AG04449 (cell line): ENCODE data around the gene DSEL.

ENCODE experiments used
- CTCF ChIA-PET: fragments of 350-600 bp; formaldehyde crosslinking; extraction: SDS; loops from one replicate; lab custom pipeline; 2021; ENCODE audit warnings: antibody characterized with exemption; lab: Yijun Ruan, JAX
- POLR2A ChIA-PET: fragments of 400-600, 350-600 bp; formaldehyde crosslinking; extraction: SDS; loops from one replicate; lab custom pipeline; 2020; ENCODE audit warnings: antibody characterized with exemption, inconsistent platforms; lab: Yijun Ruan, JAX
- DNase-seq: peaks from one replicate; pipeline ENCODE4 v3.0.0-alpha.2; 2010; ENCODE audit warnings: low read depth, low spot score
- H3K4me3 ChIP-seq: 2 replicates; pipeline ENCODE4 v1.5.1; 2011; ENCODE audit warnings: low read depth, mild to moderate bottlenecking, control low read depth, low read length
- TF ChIP-seq, protein P1 (sequence below): IDR thresholded peaks from one replicate; pipeline ENCODE4 v1.5.1; 2011; ENCODE audit warnings: mild to moderate bottlenecking, moderate library complexity, low read length, control low read depth, inconsistent platforms; ENCODE audit not compliant: insufficient read depth; ENCODE audit errors: missing control alignments

The DSEL gene

DNA sequence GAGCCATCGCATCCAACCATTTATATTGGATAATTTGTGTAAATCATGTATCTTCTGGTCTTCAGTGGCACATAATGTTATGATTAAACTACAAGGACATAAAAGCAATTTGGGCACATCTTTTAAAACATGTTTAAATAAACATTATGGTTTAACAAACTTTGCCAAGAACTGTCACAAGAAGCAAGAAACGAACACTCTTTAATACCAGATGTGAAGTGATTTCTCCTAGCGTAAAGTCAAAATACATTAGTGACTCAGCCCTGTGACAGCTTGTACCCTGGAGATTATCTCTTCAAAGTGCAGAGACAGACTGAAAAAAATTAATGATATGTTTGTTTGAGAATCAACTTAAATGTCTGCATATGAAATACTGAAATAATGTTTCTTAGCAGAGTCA is 39.9 kb downstream of the DSEL start:
- DNase-seq: no peak
- no peak overlapping the region for H3K4me3 ChIP-seq
- TF ChIP-seq, protein P1, sequence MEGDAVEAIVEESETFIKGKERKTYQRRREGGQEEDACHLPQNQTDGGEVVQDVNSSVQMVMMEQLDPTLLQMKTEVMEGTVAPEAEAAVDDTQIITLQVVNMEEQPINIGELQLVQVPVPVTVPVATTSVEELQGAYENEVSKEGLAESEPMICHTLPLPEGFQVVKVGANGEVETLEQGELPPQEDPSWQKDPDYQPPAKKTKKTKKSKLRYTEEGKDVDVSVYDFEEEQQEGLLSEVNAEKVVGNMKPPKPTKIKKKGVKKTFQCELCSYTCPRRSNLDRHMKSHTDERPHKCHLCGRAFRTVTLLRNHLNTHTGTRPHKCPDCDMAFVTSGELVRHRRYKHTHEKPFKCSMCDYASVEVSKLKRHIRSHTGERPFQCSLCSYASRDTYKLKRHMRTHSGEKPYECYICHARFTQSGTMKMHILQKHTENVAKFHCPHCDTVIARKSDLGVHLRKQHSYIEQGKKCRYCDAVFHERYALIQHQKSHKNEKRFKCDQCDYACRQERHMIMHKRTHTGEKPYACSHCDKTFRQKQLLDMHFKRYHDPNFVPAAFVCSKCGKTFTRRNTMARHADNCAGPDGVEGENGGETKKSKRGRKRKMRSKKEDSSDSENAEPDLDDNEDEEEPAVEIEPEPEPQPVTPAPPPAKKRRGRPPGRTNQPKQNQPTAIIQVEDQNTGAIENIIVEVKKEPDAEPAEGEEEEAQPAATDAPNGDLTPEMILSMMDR: no peak
- ChIA-PET POLR2A (no interaction called here), CTCF (no interaction called here)

DNA sequence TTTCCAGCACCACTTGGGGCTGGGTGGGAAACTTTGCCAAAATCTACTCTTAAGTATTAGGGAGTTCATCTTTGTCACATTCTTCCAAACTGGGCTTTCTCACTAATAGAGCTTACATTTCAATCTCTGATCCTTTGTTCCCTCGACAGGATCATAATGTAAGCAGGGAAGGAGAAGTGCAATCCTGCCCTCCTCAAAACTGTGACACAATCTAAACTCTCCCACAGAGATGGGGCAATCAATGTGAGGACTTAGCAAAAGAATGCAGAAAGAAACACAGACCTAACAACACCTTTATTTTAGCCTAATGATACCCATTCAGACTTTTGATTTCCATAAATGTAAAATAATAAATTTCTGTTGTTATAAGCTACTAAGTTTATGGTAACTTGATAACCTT is 40.8 kb downstream of the DSEL start:
- TF ChIP-seq, protein P1: no peak
- H3K4me3 ChIP-seq: no peak overlapping the region
- no peak for DNase-seq
- ChIA-PET POLR2A (no interaction called here), CTCF (interaction anchor here (0.6 kb wide), 1 partner anchor 950 kb away, joined by 3 read pairs; no protein-coding TSS in a partner anchor)

DNA sequence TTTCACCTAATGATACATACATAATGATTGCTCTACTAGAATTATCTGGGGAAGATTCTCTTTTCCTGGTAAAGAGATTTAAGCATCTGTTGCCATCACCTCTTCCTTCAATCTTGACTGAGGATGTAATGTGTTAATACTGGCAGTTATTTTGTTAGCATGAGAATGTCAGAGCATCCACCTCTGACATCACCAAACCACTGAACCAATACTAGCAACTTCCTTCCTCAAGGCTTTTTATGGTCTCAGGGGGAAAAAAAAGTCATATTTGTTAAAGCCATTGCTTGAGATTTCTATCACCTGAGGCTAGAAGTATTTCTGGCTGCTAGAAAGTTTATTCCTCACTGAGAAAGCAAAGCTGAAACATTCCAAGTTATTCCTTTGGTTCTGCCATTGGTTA is 48.5 kb downstream of the DSEL start:
- TF ChIP-seq, protein P1: no peak
- CTCF ChIA-PET: interaction anchor here (1.4 kb wide), 1 partner anchor 250 kb away, joined by 3 read pairs; no protein-coding TSS in a partner anchor
- POLR2A ChIA-PET: no interaction called here
- no peak for DNase-seq
- H3K4me3 ChIP-seq: no peak overlapping the region

DNA sequence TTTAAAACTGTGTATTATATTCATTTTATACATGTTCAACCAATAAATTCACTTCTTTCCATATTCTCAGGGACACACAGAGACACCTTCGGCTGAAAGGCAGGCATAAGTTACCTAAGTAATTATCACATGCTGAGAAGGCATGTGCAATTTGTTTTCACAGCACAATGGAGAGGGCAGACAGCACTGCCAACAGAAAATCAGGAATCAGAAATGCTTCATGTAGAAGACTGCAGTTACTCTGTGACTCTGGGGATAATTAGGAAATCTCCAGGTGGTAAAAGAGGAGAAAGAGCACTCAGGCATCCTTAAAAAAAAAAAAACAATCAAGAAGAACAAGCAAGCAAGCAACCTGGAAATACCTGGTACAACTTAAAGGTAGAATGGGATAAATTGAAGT is 49.3 kb downstream of the DSEL start:
- ChIA-PET POLR2A (no interaction called here), CTCF (no interaction called here)
- TF ChIP-seq, protein P1: no peak
- no peak overlapping the region for H3K4me3 ChIP-seq
- DNase-seq: no peak

DNA sequence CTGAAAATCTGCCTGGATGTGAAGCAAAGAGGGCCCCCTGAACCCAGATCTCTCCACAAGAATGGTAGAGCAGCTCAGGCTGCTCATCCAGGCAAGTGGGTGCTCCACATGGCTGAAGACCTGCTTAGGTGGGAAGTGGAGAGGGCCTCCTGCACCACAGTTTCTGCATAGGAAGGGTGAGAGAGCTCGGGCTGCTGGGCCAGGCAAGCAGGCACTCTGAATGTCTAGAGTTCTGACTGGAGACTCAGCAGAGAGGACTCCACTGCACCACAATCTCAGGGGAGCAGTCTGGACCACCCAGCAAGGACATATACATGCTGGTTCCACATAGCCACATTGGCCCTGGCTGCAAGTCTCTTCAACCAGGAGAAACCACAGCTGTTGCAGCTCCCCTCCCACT is 52.0 kb downstream of the DSEL start:
- POLR2A ChIA-PET: no interaction called here
- CTCF ChIA-PET: interaction anchor here (1.5 kb wide), 1 partner anchor 18 kb away, joined by 3 read pairs; no protein-coding TSS in a partner anchor
- no peak overlapping the region for H3K4me3 ChIP-seq
- no peak for DNase-seq
- TF ChIP-seq, protein P1: no peak

DNA sequence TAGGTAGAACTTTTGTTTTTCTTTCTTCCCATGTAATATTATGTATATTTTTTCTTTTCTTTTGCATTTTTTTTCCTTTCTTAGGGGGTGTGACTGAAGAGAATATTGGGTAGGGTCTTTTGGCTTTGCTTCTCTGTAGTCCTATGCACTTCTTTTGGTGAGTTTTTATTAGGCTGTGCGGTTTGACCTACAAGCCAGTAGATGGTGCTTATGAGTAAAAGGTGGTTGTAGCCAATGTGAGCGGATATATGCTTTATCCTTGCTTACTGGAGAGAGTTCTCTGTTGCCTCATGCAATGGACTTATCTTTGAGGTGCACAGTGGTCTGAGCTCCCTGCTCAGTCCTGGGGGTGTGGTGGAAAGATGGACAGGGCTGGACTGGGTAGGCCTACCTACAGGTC is 52.7 kb downstream of the DSEL start:
- CTCF ChIA-PET: interaction anchor here (1.0 kb wide), 1 partner anchor 1197 kb away, joined by 3 read pairs; no protein-coding TSS in a partner anchor
- no peak overlapping the region for H3K4me3 ChIP-seq
- POLR2A ChIA-PET: no interaction called here
- TF ChIP-seq, protein P1: no peak
- DNase-seq: no peak
